Measurements from ENCODE around the gene PGBD5.
"Not testable (repeated sequence)": the region's sequence is repeated elsewhere in the genome, so short reads cannot be mapped to it uniquely, and the experiment has no call there.

PGBD5 gene

DNA sequence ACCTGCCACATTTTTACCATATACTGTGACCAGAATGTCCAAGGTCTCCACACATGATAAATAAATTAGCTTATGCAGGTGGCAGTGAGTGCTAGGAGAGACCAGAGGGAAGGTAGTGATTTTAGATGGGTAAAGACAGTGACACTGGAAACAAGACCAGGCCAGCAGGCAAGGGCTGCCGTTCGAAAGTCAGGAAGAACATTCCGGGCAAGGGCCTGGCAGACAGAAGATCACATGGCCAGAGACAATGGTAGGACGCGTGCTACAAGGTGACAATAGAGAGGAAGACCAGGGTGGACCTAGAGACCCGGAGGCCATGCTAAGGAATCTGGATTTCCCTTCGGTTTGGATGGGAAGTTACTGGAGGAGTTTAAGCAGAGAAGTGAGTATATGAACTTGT, 9.7 kb downstream of the PGBD5 start:
- Histone ChIP-seq H3K27ac (no peak overlapping the region), H3K4me3 (no peak overlapping the region)
- TF ChIP-seq, protein P1, sequence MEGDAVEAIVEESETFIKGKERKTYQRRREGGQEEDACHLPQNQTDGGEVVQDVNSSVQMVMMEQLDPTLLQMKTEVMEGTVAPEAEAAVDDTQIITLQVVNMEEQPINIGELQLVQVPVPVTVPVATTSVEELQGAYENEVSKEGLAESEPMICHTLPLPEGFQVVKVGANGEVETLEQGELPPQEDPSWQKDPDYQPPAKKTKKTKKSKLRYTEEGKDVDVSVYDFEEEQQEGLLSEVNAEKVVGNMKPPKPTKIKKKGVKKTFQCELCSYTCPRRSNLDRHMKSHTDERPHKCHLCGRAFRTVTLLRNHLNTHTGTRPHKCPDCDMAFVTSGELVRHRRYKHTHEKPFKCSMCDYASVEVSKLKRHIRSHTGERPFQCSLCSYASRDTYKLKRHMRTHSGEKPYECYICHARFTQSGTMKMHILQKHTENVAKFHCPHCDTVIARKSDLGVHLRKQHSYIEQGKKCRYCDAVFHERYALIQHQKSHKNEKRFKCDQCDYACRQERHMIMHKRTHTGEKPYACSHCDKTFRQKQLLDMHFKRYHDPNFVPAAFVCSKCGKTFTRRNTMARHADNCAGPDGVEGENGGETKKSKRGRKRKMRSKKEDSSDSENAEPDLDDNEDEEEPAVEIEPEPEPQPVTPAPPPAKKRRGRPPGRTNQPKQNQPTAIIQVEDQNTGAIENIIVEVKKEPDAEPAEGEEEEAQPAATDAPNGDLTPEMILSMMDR (IDR thresholded peaks at IDR 0.05) = no peak
- no peak for DNase-seq (ENCODE audit: low spot score)

DNA sequence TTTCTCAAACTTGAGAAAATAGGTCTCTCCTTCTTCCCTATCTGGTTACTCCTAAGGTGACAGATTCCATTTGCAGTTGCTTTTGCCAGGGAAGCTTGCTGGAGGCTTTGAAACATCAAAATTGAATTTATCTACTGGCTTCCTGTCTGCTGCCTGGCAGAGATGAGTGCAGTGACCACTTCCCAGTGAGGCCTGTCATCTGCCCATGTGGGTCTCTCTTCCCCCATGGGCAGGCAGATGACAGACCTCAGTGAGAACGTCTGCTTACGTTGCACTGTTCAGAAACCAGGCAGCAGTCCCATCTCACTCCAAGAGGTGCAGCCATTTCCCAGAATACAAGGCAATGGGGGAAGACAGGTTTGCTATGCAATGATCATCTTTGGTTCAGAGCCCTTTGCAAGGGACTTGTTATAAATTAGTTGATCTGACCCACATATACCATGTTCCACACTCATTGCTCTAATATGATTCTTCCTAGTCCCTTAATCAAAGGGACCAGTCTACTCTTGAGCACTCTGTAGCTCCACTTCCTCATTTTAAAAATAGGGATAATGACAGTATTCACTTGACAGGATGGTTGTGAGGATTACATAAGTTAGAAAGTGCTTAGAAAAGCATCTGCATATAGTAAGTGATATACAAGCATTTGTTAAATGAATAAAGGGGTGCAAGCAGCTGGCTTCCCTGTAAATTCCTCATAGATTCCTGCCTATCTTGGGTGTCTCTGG, 10.6 kb downstream of the PGBD5 start:
- Histone ChIP-seq H3K27ac (no peak overlapping the region), H3K4me3 (no peak overlapping the region)
- TF ChIP-seq, protein P1 (IDR thresholded peaks at IDR 0.05) = no peak
- DNase-seq (ENCODE audit: low spot score) = no peak

DNA sequence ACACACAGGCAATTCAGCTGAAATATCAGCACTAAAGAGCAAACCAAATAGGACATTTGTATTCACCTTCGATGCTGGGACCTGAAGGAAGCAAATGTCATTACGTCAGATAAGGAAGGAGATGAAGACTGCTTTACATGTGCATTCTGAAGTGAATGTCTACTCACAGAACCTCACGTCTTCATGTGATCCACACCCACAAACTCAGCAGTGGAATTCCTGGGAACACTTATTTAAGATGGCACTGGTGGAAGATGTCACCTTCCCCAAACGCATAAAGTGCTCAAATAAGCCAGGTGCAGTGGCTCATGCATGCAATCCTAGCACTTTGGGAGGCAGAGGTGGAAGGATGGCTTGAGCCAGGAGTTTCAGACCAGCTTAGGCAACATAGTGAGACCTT, 11.4 kb downstream of the PGBD5 start:
- H3K27ac ChIP-seq = no peak overlapping the region
- no peak overlapping the region for H3K4me3 ChIP-seq
- DNase-seq (ENCODE audit: low spot score) = no peak
- TF ChIP-seq, protein P1 (IDR thresholded peaks at IDR 0.05) = no peak

DNA sequence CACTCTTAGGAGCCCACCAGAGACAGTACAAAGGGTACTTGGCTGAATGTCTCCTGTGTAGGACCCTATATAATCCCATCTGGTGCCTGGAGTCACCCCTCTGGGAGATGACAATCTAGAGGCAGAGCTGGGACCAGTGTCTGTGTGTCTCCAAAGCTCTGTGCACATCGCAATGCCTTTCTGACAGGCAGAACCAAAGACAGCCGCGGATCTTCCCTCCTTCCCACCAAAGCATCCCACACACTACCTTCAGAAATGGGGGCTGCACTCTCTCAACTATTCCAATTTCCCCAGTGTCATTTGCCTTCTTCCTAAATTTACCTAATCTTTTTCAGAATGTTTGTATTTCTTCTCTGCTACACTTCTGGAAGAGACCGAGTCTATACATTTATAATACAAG, 12.0 kb downstream of the PGBD5 start:
- DNase-seq (ENCODE audit: low spot score) = no peak
- Histone ChIP-seq H3K27ac (no peak overlapping the region), H3K4me3 (no peak overlapping the region)
- TF ChIP-seq, protein P1 (IDR thresholded peaks at IDR 0.05) = no peak

DNA sequence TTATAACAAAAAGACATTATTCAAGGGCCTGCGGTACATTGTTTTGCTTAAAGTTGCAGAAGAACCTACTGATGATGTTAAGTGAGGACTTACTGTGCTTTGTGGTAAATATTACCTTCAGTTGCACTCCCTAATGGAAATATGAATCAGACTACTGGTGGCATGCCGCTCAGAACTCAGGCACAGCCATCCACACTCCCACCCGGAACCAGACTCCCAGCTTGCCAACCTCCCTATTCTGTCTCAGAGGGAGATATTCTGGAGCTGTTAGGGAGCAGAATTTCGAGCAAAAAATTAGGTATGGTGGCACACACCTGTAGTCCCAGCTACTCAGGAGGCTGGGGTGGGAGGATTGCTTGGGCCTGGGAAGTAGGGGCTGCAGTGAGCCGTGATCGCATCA, 13.1 kb downstream of the PGBD5 start:
- TF ChIP-seq, protein P1 (IDR thresholded peaks at IDR 0.05) = no peak
- H3K27ac ChIP-seq = no peak overlapping the region
- no peak overlapping the region for H3K4me3 ChIP-seq
- no peak for DNase-seq (ENCODE audit: low spot score)

DNA sequence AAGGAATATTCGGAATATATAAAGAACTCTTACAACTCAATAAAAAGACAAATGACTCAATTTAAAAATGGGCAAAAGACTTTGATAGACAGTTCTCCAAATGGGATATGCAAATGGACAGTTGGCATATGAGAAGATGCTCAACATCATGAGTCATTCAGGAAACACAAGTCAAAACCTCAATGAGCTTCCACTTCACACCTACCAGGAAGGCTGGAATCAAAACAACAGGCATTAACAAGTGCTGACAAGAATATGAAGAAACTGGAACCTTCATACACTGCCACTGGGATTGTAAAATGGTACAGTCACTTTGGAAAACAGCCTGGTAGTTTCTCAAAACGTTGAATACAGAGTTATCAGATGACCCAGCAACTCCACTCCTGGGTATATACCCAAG, 17.2 kb downstream of the PGBD5 start:
- no peak for DNase-seq (ENCODE audit: low spot score)
- no peak overlapping the region for H3K4me3 ChIP-seq
- no peak overlapping the region for H3K27ac ChIP-seq
- TF ChIP-seq, protein P1 (IDR thresholded peaks at IDR 0.05) = no peak

DNA sequence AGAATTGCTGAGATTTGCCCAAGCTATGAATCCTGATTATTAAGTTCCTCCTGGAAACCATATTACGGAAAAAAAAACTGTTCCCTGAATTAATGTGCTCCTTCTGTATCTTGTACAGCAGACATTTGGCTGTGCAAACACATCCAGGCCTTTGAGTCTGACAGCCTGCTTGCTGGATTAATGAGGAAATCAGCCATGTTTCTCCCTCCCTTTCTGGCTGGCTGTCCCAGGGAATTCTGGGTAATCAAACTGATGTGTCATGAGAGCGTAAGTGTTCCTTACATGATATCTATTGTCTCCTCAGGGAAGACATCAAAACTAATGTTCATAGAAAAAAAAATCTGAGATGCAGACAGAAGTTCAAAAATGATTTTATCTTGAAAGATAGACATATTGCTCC, 18.8 kb downstream of the PGBD5 start:
- Histone ChIP-seq H3K4me3 (no peak overlapping the region), H3K27ac (no peak overlapping the region)
- TF ChIP-seq, protein P1 (IDR thresholded peaks at IDR 0.05) = no peak
- no peak for DNase-seq (ENCODE audit: low spot score)

DNA sequence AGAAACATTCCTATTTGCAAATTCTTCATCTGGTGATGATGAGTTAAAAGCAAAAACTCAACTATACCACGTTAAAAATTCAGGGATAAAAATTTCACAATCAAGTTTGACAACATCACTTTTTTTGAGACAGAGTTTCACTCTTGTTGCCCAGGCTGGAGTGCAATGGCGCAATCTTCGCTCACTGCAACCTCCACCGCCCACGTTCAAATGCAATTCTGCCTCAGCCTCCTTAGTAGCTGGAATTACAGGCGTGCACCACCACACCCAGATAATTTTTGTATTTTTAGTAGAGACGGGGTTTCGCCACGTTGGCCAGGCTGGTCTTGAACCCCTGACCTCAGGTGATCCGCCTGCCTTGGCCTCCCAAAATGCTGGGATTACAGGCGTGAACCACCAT, 19.4 kb downstream of the PGBD5 start:
- not testable (repeated sequence) for H3K4me3 ChIP-seq; H3K27ac ChIP-seq; DNase-seq (ENCODE audit: low spot score)

All from coronary artery (tissue), 2 donors.